Activated CD4-positive, alpha-beta T cell treated with anti-CD3 and anti-CD28 coated beads, Interleukin-2, amount 50 U/mL, for 16 hours (primary cell): ENCODE measurements around the gene CBARP.

Source experiments
- DNase-seq: peaks from one replicate; pipeline ENCODE4 v3.0.0-alpha.2; 2020

Gene CBARP, protein sequence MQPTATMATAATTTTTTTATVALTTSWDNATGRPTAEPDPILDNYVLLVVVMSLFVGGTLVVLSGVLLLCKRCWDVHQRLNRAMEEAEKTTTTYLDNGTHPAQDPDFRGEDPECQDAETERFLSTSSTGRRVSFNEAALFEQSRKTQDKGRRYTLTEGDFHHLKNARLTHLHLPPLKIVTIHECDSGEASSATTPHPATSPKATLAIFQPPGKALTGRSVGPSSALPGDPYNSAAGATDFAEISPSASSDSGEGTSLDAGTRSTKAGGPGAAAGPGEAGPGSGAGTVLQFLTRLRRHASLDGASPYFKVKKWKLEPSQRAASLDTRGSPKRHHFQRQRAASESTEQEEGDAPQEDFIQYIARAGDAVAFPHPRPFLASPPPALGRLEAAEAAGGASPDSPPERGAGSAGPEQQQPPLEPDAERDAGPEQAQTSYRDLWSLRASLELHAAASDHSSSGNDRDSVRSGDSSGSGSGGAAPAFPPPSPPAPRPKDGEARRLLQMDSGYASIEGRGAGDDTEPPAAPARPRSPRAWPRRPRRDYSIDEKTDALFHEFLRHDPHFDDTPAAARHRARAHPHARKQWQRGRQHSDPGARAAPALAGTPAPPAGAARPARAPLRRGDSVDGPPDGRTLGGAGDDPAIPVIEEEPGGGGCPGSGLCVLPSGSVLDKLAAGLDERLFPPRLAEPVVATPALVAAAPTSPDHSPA

GRCh38 chr19:1237754-1238368, at the start of gene CBARP:
CBARP (minus strand) TSS chr19:1238005; CDS start chr19:1236100, 1,905 bp downstream.
- no peak for DNase-seq

GRCh38 chr19:1286487-1287353, 48.9 kb upstream of the CBARP start:
- no peak for DNase-seq

- no peak for DNase-seq
Observed at GRCh38 chr19:1285737-1286360, 48.0 kb upstream of the CBARP start, which contains the start of gene EFNA2. EFNA2 (plus strand) TSS chr19:1285873; CDS start chr19:1286169, 296 bp downstream.

DNA sequence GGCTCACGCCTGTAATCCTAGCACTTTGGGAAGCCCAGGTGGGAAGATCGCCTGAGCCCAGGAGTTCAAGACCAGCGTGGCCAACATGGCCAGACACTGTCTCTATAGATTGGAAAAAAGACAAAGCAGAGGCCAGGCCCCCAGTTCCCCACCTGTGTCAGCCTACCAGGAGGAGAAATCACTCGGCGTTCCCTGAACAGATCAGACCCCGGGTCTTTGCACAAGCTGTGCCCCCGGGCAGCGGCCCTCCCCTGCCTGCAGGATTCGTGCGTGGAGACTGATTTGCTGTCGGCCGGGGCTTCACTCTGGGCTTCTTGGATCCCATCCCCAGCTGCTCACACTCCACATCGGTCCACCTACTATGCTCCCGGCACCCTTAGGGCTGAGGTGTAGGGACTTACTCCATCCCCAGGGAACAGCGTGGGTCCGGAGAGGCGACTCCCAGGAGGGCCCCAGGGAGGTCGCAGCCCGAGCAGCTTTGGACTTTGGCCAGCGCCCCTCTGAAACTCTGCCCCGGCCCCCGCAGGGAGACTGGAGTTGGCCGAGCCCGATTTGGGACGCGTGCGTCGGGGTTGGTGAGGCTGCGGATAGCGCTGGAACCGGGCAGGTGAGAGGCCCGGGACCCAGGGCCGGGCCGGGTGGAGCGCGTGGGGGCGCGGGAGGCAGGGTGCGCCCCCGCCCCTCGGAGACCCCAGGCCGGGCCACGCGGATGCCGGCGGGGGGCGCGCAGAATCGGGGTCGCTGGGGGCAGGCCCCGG, 47.4 kb upstream of the CBARP start:
- DNase-seq = no peak

DNA sequence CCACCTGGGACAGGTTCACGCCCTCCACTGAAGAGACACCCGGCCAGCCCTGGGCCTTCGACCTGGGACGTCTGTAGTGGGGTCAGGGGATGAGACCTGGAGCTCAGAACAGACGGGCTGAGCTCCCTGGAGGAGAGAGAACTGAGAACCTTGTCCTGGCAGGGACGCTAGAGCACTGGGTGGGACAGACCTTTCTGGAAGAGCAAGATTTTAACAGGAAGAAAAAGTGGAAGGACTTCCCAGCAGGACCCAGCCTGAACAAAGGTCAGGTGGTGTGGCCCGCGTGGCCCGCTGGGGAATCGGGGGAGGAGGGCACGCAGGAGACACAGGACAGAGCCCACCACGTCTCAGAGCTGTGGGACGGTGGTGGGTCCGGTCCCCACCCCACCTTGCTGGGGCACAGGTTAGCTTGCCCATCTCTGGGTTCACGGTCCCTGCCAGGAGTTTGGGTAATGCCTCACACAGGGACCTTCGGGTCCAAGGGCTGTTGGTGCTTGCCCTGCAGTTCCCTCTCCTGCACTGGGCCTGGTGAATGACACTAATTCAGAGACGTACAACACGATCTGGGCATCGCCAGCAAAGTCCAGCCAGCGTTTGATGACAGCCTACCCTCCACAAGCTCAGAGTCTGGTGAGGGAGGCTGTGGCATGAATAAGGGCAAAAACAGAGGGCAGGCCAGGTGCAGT, 46.6 kb upstream of the CBARP start:
- no peak for DNase-seq

DNA sequence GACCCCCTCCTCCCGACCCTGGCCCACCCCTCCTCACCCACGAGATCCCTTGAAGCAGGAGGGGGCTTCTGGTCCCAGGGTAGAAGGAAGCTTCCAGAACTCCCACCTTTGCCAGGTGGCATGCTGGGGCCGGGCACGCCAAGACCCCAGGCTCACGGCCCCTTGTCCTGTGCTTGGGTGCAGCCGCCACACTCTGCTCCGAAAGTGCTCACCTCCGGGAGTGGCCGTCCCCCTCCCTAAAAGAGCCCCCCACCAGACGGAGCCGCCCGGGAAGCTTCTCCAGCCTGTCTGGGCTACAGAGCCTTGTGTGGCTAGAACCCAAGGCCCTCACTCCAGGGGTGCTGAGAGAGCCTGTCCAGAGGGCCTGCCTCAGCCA, 46.1 kb upstream of the CBARP start:
- DNase-seq = no peak

DNA sequence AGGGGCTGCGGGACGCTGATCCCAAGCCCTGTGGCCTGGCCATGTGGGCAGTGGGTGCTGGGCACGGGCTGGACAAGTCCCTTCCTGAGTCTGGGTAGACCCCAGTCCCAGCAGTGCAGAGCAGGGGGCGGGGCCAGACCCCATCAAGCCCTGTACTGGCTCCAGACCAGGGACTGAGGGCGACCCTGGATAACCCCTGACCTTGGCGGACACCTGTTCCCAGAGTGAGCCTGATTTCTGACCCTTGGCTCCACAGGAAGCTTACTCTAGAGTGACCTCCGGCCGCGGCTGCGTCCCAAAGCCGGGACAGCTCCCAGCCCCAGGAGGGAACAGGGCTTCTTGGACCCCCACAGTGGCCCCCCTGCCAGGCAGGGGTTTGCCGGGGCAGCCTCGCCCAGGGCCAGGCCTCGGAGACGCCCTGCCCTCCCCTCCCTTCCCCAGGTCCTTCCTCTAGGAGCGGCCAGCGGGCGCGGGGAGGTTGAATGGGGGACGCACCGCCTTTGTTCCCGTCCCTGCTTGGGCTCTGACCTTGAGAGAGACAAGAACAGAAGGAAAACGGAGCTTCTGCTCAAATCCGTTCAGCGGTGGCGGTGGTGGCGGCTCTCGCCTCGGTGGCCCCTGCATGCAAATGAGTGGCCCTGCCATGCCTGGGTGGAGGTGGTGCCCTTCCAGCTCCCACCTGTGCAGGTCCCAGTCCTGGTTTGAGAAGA, 45.6 kb upstream of the CBARP start:
- no peak for DNase-seq

- no peak for DNase-seq
Observed at GRCh38 chr19:1282588-1283206, 44.9 kb upstream of the CBARP start.

DNA sequence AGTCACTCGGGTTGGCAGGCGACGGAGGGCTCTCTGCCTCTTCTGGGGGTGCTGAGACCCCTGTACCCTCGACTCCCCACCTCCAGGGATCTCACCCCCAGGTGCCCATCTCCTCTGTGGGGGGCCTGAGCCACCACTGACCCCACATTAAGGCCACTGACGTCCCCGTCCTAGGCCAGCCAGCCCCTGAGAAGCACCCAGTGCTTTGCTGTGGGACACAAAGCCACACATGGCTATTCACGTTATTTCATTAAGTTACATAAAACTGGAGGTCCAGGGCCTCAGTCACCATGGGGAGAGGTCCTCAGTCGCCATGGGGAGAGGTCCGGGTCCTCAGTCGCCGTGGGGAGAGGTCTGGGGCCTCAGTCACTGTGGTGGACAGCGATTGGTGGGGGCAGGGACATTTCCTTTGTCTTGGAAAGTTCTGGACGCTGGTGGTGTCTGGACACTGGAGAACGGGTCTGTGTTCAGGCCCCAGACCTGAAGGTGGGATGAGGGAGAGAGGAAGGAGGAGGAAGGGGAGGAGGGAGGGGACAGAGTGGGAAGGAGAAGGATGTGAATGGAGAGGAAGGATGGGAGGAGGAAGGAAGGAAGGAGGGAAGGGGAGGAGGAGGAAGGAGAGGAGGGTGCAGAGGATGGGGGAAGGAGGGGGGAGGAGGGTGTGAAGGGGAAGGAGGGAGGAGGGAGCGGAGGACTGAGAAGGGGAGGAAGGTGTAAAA, 43.9 kb upstream of the CBARP start:
- no peak for DNase-seq

GRCh38 chr19:1280636-1281568, 43.1 kb upstream of the CBARP start:
- DNase-seq = no peak

- DNase-seq = peak; percentile 85
Observed at GRCh38 chr19:1279782-1280341, 42.1 kb upstream of the CBARP start.

DNA sequence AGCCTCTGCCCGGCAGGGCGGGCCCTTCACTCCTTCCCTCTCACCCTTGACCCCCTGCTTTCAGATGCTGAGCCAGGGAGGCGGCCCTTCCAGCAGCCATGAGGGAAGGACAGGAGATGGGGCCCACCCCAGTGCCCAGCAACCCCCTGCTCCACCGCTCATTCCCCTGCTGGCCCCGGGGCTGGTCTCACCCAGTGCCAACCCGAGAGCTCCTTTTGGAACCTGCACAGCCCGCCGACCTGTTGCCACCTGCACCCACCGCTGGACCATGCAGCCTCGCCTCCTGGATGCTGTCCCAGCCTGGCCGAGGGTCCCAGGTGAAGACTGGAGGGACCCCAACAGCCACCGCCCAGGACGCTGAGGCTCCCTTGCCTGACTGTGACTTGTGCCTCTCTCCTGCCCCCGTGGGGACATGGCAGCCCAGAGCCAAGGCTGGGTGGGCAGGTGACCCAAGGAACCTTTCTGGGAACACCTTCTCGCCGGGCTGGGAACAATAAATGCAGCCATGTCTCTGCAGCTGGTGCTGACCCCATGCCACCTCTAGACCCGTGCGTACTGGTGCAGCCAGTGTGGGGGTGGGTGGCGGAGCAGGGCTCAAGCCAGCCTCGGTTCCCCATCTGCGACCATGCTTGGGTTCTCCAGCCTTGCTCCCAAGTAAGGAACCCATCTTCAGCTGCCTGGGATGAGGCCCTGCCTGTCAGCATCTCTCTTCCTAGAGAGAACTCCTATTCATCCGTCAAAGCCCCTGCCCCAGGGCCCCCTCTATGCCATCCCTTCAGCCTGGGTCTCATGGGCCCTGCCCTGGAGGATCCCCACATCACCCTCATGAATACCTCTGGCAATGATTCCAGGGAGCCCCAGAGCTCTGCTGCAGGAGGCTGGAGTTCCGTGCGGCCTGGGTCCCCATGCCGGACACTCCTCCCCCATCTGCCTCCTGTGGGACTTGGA, 41.2 kb upstream of the CBARP start:
- no peak for DNase-seq

DNA sequence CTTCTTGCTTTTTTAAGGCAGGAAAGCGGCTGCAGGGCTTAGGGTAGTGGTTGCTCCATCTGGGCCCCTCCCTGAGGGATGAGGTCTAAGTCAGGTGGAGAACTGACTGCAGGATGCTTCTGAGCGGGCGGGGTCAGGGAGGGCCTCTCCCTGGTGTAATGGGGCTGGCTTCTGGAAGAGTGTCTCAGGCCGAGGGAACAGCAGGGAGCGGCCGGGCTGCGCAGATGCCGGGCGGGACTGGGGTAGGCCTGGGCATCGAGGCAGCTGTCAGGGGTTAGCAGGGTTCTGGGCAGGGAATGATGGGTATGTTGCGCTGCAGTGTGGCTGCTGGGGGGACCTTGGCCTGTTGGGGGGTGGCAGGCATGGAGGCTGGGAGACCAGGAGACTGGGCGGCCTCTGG, 40.3 kb upstream of the CBARP start:
- no peak for DNase-seq

DNA sequence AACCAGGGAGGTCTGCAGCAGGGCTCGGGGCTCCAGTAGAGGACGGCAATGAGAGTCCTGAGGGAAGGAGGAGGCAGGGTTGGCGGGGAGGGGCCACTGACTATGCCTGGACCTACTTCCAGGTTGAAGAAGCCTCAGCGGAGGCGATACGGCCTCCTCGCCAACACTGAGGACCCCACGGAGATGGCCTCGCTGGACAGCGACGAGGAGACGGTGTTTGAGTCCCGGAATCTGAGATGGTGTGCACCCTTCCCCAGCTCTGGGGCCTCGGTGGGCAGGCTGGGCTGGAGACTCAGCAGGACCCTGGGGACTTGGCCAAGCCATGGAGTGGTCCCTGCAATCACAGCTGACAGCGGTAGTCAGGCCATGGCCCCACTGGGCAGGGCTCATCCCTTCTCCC, 39.3 kb upstream of the CBARP start:
- DNase-seq = no peak

GRCh38 chr19:1276628-1277022, 38.8 kb upstream of the CBARP start:
- peak; percentile 43 for DNase-seq

DNA sequence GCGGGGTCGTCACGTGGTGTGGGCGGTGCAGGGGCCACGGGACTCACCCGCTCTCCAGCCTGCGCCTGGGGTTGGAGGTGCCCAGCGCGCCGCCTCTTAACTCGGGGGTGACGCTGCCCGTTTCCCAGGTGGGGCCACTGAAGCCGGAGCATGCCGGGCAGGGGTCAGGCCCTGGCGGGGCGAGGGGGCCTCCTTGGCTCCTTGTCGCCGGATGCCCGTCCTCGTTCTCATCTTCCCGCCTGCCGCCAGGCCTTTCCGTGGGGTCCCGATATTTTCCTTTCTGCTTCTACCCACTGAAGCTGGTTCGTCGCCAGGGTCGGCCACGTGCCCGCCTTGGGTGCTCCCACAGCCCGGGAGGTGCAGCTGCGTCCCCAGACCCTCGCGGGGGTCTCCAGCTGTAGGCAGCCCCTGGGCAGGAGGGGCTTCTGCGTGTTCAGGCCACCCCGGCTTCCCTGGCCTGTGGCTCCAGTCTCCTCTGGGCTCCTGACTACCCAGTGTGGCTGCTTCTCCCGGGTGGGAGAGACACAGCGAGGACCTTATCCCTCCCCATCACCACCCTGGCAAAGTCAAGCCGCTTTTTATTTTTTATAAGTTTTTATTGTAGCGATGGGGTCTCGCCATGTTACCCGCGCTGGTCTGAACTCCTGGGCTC, 38.3 kb upstream of the CBARP start:
- no peak for DNase-seq
